Pancreas (tissue), 10 donors: Measurements from ENCODE around the gene AMZ1. TPM values are rescaled to one million over a fixed set of nuclear protein-coding genes. Genes with fewer than 3 reads are reported as not detected.
A peak's percentile ranks its signal among the peaks of the same experiment; 100 is the strongest.
"Not testable (repeated sequence)": the region's sequence is repeated elsewhere in the genome, so short reads cannot be mapped to it uniquely, and the experiment has no call there.

Experiments
- ATAC-seq, 4 donors: fragments of 200-7000 bp; cut with Tn5 transposase; one replicate each; pipeline versions ENCODE4 v1.8.0 to v1.9.1; 2020; ENCODE audit warnings: mild to moderate bottlenecking in 4 of 4, moderate library complexity in 4 of 4
- DNase-seq, 6 donors: peaks; one replicate each; pipeline ENCODE4 v3.0.0-alpha.2; 2020
- FAIRE-seq: peaks from 2 replicates; lab custom pipeline; 2012; peaks lifted over from hg19 to GRCh38; lab: Jason Lieb, UNC
- H3K27ac ChIP-seq, 4 donors: fragments of 200-600 bp; sonication (generic); 1 replicate in 3 of 4; 2 replicates in 1 of 4; pipeline versions ENCODE4 v1.5.0 to v1.8.0; 2020
- H3K27me3 ChIP-seq, 4 donors: fragments of 200-600 bp; one replicate each; pipeline ENCODE4 v1.8.0; 2021
- H3K36me3 ChIP-seq, 3 donors: fragments of 200-600 bp; sonication (generic) in 1 of 3; one replicate each; pipeline versions ENCODE4 v1.5.0 to v1.8.0; 2020 to 2021
- H3K4me1 ChIP-seq, 3 donors: fragments of 200-600 bp; one replicate each; pipeline ENCODE4 v1.8.0; 2021
- H3K4me3 ChIP-seq, 4 donors: fragments of 200-600 bp; sonication (generic) in 2 of 4; one replicate each; pipeline versions ENCODE4 v1.5.0 to v1.8.0; 2020 to 2021
- H3K9me3 ChIP-seq, 4 donors: fragments of 200-600 bp; one replicate each; pipeline ENCODE4 v1.8.0; 2021
- CTCF ChIP-seq, 4 donors: fragments of 200-600 bp; sonication (generic) in 3 of 4; IDR thresholded peaks; one replicate each; pipeline versions ENCODE4 v1.5.0 to v1.8.0; 2021; ENCODE audit warnings: antibody characterized with exemption in 4 of 4
- WGBS, 2 donors: extraction: QIAGEN DNeasy Blood & Tissue Kit; methylation state at CpG; one replicate each; pipeline ENCODE4 v1.1.7; 2013; 5-methylcytosine and 5-hydroxymethylcytosine counted together
- intact Hi-C, 3 donors: fragments of 100-400 bp; cut with DNase I; formaldehyde crosslinking; loops; one replicate each; pipeline versions ENCODE4 v1.11.1 to v1.14.2; 2022
- polyA plus RNA-seq, 2 donors: library from polyadenylated mRNA; stranded (reverse); fragments of 200-250 nt; gene quantifications; one replicate each; pipeline ENCODE4 v1.2.3, GENCODE V29; 2013
- total RNA-seq, 6 donors: library from RNA; stranded (reverse); fragmentation: NEBNext Ultra II Directional in 4 of 6; extraction: Animal tissue kit (Norgen Biotek cat#: 25700) in 4 of 6; gene quantifications; one replicate each; pipeline versions ENCODE4 v1.2.1 to v1.2.4, GENCODE V29; 2021 to 2023
- donor health status: healthy with polysubstance abuse.
- donor health status: DM: no; HTN: no; CAD: no; lungs with moderate emphysema.
- donor health status: DM: no; HTN: no; CAD: no.
- donor health status: control.
- donor health status: control.
- donor health status: Bipolar disorder and iron deficiency.
- donor health status: DM: yes; HTN: yes; CAD: no.
- donor health status: DM: no; HTN: no; CAD: no.
- donor health status: DM: no; HTN: no; CAD: no.
- donor health status: DM: yes; HTN: yes; CAD: no.

AMZ1 gene
- total and polyA plus RNA-seq, 8 donors = 0.04 to 0.19 (median 0.05) TPM; not detected in 5

- WGBS, 2 donors = 88 to 90% methylated on average over 23 of the region's 23 CpGs
- Histone ChIP-seq H3K4me1 (no peaks in the 10 kb centered on the region), H3K9me3 (no peaks in the 10 kb centered on the region), H3K36me3 (peaks cover 0 to 6% (median 0%) of the 10 kb centered on the region in 3 donors), H3K27ac (no peak overlapping the region), H3K27me3 (no peaks in the 10 kb centered on the region), H3K4me3 (no peak overlapping the region)
- ATAC-seq (no peak), DNase-seq (peak in 2 of 6 donors; percentile 44 to 47), FAIRE-seq (no peak)
- TF ChIP-seq CTCF (IDR thresholded peaks at IDR 0.05) = no peak
- intact Hi-C loops = no loop called here
Observed at GRCh38 chr7:2723138-2723850, 35.3 kb downstream of the AMZ1 start.

- WGBS, 2 donors = 95 to 96% methylated on average over 15 of the region's 15 CpGs
- intact Hi-C loops, ATAC-seq, H3K27ac ChIP-seq, H3K9me3 ChIP-seq, H3K36me3 ChIP-seq, H3K4me3 ChIP-seq, H3K4me1 ChIP-seq, H3K27me3 ChIP-seq, FAIRE-seq: not testable (repeated sequence)
- peak in 2 of 6 donors; percentile 35 to 39 for DNase-seq
Observed at GRCh38 chr7:2724036-2724435, 36.0 kb downstream of the AMZ1 start.

- H3K4me1 ChIP-seq = no peaks in the 10 kb centered on the region
- no peak for ATAC-seq
- H3K27ac ChIP-seq = no peak overlapping the region
- TF ChIP-seq CTCF (IDR thresholded peaks at IDR 0.05) = no peak
- FAIRE-seq = no peak
- peaks cover 0 to 6% (median 0%) of the 10 kb centered on the region in 3 donors for H3K36me3 ChIP-seq
- no peak overlapping the region for H3K4me3 ChIP-seq
- WGBS, 2 donors = 94 to 96% methylated on average over 31 of the region's 31 CpGs
- H3K9me3 ChIP-seq = no peaks in the 10 kb centered on the region
- H3K27me3 ChIP-seq = no peaks in the 10 kb centered on the region
- peak in 3 of 6 donors; percentile 8 to 22 (median 21) for DNase-seq
- intact Hi-C loops = no loop called here
Observed at GRCh38 chr7:2724453-2725177, 36.6 kb downstream of the AMZ1 start.

- Histone ChIP-seq H3K9me3 (no peaks in the 10 kb centered on the region), H3K4me3 (no peak overlapping the region), H3K4me1 (no peaks in the 10 kb centered on the region), H3K27me3 (no peaks in the 10 kb centered on the region), H3K36me3 (peaks cover 0 to 8% (median 0%) of the 10 kb centered on the region in 3 donors), H3K27ac (no peak overlapping the region)
- intact Hi-C loops = no loop called here
- FAIRE-seq (no peak), ATAC-seq (no peak), DNase-seq (peak in 2 of 6 donors; percentile 36 to 40)
- TF ChIP-seq CTCF (IDR thresholded peaks at IDR 0.05) = no peak
- 96 to 98% methylated on average over 34 of the region's 34 CpGs for WGBS, 2 donors
Observed at GRCh38 chr7:2725178-2726105, 37.4 kb downstream of the AMZ1 start.
